Measurements from ENCODE around the gene ANKS1A.

The ANKS1A gene

DNA sequence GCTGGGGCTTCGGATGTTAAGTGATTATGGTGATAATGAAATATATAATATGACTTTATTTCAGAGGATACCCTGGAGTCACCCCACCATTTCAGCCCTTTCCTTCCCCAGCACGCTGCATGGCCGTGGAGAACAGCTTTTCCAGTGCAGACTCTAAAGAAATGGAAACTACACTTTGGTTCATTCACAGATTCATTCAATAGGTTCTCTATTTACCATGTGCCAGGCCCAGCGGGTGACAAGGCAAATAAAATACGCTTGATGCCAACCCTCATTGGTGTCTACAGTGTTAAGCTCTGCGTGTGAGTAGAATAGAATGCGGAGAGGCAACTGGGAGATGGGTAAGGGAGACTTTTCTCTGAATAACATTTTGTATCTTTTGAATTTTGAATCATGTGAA, 162.3 kb downstream of the ANKS1A start:
- DNase-seq (ENCODE audit: low read depth in 2 of 3, low spot score in 2 of 3): no peak

DNA sequence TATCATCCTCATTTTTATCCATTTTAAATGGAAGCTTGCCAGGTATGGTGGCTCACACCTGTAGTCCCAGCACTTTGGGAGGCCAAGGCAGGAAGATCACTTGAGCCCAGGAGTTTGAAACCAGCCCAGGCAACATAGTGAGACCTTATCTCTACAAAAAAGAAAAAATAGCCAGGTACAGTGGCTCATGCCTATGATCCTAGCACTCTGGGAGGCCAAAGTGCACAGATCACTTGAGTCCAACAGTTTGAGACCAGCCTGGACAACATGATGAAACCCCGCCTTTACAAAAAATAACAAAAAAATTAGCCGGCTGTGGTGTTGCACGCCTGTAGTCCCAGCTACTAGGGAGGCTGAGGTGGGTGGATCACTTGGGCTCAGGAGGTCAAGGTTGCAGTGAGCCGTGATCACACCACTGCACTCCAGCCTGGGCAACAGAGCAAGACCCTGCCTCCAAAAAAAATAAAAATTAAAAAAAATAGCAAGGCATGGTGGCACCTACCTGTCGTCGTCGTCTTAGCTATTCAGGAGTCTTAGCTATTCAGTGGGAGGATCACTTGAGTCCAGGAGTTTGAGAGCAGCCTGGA, 163.0 kb downstream of the ANKS1A start:
- DNase-seq (ENCODE audit: low read depth in 2 of 3, low spot score in 2 of 3): no peak

DNA sequence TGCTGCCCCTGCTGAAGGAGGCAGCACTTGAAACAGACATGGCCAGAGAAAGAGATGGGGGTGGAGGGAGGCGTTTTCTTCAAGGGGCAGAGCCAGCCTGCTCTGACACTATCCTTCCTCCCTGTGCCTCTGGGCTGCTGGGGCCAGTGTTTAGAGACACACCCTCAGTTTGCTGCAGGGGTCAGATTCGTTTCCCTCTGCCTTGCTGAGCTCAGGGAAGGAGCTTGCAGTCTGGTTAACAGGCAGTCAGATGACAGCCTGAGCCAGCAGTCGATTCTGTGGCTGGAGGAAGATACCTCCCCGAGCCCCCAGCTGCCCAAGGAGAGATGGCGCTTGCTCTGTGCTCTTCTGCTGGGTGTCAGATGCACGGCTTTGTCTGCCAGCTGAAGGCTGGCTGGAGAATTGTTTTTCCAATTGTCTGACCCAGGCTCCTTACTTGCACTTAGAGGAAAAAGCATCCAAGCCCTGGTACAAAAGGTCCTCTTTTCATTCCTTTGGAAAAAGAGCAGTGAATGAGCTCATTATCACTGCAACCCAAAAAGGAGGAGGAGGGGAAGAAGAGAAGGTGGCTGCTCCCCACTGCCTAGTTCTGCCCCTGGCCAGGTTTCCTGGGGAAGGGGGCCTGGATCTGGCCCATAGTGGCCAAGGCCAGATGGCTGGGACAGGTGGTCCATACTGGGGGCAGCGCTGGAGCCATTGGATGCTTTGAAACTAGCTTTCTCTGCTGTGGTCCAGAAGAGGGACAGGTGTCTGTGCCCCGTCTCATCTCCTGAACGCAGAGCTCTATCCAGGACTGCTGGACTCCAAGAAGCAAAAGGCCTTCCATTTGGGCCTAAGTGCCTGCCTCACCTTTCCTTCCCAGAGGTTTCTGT, 163.9 kb downstream of the ANKS1A start:
- DNase-seq (ENCODE audit: low read depth in 2 of 3, low spot score in 2 of 3): no peak

DNA sequence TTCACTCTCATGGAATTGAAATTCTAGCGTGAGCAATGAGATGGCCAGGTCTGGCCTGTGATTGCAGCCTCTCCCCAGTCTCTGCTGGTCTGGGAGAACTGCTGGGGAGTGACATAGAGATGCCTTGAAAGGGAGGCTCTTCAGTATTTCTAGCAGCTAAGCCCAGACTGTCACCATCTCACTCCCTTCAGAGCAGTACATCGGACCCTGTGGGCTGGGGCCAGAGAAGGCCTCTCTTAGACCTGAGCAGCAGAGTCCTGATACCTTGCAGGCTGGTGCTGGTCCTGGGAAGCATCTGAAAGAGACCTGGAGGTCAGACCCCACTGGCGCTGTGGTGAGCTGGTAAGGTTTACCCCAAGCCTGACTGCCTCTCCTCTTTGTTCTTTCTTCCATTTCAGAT, 164.6 kb downstream of the ANKS1A start:
- no peak for DNase-seq (ENCODE audit: low read depth in 2 of 3, low spot score in 2 of 3)

DNA sequence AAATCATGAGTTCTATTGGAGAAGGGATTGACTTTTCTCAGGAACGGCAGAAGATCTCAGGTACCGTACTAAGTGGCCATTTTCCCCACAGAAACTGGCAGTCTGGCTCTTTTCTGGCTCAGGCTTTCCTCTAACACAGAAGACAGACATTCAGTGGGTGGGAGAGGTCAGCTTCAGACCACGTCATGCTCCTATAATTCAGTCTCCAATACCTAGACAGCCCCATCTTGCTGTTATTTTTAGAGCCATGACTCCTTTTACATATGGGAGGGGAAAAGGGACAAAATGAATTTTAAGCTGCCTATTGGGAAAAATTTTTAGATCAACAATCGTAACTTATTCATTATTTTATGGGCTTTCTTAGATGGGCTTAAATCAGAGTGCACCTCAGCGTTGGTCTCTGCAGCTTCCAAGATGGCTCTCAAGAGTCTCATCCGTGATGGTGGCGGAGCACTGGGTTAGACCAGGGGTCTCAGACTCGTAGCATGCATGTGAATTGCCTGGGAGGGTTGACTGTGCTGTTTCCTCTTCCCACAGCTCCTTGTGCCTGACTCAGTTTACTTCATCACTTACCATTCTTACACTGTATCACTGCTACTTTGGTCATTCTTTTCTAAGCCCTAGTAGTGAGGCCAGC, 165.2 kb downstream of the ANKS1A start:
- DNase-seq (ENCODE audit: low read depth in 2 of 3, low spot score in 2 of 3): no peak

DNA sequence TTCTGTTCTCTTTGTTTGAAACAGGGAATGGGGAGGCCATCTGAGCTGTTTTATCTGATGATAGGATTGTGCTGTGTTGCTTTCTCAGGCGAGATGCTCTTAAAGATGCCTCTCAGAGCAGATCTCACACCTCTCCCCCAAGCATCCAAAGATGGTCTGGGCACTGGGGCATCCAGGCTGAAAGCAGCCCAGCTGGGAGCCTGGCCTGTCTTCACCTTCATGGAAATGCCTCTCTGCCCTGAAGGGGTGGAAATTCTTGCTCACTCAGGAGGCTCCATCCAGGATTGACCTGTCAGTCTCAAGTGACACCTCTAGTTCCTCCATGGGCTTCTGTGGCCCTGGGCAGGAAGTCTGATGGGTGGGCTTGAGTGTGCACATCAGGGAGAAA, 165.7 kb downstream of the ANKS1A start:
- no peak for DNase-seq (ENCODE audit: low read depth in 2 of 3, low spot score in 2 of 3)

DNA sequence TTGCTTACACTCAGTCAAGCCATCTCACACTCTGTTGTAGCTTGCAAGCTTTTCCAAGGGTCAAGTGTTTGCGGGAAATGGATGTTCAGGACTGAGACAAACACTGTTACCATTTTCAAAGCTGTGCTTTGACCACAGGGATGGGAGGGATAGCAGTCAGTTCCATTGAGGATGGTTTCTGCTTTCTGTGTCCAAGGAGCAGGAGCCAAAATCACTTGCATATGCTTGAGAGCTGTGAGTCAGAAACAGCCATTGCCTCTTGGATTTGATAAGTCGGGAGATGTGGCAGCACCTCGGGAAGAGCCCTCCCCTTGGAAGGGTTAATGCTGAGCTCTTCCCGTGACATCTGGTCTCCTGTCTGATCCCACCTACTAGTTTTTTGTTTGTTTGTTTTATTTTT, 166.8 kb downstream of the ANKS1A start:
- no peak for DNase-seq (ENCODE audit: low read depth in 2 of 3, low spot score in 2 of 3)

DNA sequence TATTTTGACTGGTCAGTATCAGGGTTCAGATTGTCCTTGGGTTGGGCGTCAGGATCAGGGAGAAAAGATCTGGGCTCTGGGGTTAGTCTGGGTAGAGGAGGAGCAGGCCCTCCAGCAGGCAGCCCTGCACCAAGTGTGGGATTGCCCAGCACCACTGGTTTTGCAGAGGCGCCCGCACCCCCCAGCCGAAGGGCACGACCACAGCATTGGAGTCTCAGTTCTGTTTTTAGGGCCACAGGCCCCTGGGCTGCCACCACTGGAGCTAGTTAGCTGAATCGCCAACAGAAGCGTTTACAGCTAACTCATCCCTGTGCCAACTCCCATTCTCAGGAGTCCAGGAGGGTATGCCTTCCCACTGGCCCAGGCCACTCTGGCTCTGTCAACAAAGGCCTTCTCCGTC, 167.9 kb downstream of the ANKS1A start:
- DNase-seq (ENCODE audit: low read depth in 2 of 3, low spot score in 2 of 3): no peak

DNA sequence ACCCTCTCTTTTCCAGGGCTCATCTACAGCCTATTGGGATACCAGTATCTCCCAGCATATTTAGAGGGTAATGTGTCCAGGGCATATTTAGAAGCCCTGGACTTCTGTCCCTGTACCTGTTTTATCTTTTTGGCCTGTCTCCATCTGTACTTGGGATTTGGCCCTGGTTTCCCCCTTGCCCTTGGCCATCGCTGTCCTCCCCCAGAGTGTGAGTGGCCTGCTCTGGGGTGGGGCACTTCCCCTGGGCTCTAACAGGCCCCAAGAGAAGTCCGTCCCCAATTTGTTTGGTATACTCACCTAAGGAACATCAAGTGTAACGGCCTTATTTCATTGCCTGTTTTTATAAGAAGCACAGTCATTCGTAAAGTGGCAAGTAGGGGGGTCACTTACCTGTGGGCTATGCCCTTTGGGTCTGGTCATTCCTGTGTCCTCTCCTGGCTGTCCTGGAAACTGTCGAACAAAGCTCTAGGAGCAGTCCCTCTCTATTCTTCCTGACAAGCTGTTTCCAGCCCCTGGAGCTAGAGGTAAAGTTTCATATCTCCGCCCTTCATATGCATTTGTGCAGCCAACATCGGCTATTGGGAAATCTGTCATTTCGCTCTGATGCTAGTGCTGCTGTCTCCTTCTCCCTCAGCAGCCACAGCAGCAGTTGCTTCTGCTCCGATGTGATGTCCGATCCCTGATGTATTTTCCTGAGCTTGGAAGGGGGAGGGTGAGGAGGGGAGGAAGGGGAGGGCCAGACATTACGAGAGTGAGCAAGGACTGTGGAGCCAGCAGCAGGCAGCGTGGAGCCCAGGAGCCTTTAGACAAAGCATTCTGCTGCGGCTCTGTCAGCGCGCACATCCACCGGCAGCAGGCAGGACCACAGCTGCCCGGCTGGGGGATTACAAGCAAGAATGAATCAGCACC, 168.6 kb downstream of the ANKS1A start:
- DNase-seq (ENCODE audit: low read depth in 2 of 3, low spot score in 2 of 3): no peak

DNA sequence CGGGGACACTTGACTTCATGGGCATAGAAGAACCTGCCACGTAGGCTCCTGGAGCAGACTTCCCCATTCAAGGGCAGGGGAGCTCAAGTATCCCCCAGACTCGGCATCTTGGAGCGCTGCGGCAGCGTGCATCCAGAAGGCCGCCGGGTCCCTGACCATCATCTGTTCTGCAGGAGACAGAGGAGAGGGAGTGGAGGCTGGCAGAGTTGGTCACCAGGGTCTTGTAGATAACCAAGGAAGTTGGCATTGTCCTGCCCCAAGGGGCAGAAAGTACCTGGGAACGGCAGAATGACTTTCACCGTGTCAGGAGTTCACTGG, 169.3 kb downstream of the ANKS1A start:
- no peak for DNase-seq (ENCODE audit: low read depth in 2 of 3, low spot score in 2 of 3)

DNA sequence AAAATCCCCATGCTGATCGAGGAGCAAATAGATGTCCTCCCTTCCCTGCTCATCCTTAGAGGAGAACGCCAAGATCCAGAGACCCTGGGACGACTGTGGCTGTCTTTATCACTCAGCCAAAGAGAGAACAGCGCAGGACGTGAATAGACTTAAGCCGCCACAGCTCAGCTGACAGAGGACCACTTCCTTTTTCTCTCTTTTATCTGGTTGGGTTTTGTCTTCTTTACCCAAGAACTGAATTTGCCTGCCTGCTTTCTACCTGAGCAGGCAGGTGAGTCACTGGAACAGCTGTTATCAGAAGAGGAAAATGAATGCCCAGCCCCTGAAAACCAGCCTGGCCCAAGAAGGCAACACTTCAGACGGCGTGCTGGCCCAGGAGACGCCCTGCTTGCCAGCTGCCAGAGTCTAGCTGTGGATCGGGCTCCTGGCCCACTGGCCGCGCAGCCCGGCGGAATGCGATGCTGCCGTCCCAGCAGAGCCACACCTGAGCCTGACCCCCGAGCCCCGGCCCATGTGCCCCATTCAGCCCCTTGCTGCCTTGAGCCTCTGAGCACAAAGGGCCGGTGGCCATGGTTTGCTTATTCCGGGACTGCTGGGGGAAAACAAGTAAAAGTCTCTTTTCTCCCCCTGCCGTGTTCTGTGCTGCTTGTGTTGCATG, 169.9 kb downstream of the ANKS1A start:
- no peak for DNase-seq (ENCODE audit: low read depth in 2 of 3, low spot score in 2 of 3)

DNA sequence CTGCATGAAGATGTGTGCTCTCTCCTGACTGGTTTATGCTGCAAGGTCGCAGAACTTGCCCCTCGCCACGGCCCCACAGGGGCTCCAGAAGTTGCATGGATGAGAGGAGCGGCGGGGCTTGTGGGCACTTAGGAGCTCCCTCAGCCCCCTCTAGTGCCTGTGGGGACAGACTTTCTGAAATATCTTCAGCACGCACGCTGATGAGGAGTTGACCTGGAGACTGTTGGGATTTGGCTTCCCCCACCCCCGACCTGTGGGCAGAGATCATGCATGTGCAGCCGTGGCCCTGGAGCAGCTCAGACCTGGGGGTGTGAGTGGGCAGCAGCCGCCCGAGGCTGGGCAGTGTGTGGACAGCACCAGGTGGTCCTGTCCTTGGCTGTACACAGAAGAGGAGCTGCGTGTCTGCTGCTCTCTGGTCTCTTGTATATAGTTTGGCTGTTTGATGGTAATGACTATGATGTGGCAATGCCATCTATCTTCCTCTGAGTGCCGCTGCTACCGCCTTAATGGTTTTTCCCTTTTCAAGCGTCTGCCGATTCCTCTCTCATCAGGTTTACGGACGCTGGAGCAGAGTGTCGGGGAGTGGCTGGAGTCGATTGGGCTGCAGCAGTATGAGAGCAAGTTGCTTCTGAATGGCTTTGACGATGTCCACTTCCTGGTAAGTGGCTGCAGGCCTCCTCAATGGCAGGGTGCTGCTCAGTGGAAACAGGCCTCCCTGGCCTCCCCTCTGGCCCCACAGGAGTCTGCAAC, 170.7 kb downstream of the ANKS1A start:
- DNase-seq (ENCODE audit: low read depth in 2 of 3, low spot score in 2 of 3): no peak

DNA sequence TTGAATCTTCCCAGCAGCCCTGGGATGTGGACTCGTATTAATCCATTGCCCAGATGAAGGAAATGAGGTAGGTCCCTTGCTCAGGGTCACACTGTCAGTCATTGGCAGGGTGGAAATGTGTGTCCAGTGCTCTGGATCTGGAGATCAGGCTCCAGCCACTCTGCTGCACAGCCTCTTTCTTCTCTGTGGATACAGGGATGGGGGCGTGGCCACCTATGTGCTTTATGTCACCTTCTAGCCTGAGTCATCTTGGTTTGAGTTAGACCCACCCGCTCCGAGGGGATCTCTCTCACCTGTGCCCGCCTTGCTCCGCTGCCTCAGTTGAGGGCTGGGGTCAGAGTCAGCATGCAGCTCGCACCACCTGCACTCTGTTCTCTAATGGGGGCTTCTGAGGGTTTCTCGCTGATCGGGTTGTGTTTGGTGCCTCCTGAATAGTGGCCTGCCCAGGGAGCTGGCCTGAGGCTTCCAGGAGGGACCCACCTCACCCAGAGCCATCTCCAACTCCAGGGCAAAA, 172.1 kb downstream of the ANKS1A start:
- DNase-seq (ENCODE audit: low read depth in 2 of 3, low spot score in 2 of 3): no peak

DNA sequence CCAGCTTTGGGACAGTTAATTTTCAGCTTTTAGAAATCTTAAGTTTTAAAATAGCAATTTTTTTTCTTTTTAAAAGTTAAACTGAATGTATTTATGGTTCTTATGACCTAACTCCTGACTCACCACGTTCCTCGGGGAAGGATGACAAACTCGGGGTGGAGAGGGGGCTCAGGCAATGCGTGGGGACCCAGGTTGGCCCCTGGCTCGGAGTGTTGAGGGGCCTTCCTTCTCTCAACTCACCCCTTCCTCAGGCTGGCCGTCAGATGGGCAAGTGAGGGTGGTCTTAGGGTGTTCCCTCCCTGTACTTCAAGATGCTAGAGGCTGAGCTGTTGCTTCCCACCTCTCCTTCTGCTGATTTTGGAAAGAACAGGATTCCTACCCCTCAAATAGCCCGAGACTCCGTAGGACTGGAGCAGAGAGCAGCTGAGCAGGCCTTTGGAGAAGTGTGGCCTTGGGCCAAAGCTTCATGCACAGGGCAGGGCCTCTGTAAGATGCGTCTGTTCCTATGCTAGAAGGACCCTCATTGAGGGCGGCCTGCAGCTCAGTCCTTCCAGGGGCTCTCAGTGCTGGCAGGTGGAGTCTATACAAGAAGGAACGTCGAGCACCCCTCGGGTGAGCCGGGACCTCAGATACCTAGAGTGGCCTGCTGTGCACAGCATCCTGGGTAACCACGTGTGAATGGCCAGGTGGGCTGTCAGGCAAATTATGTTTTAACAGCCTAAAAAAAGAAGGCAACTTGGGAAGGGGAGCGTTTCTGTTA, 172.8 kb downstream of the ANKS1A start:
- DNase-seq (ENCODE audit: low read depth in 2 of 3, low spot score in 2 of 3): no peak

DNA sequence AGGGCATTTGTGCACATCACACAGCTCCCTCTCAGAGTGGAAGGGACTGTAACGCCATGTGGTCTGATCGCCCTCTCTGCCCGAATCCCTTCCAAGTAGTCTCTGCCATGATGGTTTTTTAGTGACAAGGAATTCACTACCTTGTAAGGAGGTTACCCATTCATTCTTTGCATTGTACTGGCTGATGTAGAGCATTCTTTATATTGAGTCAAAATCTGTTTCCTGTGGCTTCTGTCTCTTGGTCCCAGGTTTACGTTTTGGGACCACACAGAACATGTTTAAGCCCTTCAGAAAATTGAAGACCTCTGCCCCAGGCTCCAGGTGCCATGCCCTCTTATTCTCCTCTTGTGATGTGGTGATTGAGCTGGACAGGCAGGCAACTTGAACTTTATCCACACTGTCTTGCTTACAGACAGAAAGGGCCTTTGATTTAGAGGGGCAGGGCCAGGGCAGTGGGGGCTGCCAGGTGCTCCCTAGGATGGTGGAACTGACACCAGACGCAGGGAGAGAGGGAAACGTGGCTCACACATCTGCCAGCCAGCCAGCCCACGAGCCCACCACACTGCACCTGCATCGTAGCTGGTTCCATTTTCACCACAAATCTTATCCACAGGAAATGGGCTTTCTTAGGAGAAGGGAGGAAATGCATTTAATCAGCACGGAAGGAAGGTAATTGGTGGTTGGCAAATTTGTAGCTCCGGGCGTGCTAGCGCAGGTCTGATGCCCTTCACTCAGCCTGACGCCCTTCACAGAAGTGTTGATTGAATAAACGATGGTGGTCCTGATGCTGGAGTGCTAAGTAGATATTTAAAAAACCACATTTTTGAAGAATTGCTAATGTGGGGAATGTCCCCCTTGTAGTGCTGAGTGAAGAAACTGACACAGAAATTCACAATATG, 173.9 kb downstream of the ANKS1A start:
- no peak for DNase-seq (ENCODE audit: low read depth in 2 of 3, low spot score in 2 of 3)

DNA sequence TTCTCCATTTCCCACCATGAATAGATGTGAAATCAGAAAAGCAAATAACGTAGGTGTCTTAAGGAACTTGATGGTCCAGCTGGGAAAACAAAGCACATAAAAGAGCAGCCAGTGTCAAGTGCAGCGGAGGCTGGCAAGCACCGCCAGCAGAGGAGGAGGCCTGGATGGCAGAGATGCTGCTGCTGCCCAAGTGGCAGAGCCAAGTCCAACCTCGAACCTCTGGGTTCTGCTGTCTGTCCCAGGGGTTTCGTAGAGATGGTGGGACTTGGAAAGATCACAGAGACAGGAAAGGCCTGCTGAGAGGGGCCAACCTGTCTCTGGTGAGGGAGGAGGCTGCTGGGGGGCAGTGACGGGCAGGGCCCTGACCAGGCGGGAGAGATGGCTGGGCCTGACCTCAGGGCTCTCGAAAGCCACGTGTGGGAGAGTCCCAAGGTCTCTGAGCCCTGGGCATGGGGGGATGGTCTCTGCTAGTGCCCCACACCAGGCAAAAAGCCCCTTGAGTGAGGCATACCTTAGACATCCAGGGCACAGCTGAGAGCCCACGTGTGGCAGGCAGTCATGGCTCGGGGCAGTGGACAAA, 174.7 kb downstream of the ANKS1A start:
- no peak for DNase-seq (ENCODE audit: low read depth in 2 of 3, low spot score in 2 of 3)

DNA sequence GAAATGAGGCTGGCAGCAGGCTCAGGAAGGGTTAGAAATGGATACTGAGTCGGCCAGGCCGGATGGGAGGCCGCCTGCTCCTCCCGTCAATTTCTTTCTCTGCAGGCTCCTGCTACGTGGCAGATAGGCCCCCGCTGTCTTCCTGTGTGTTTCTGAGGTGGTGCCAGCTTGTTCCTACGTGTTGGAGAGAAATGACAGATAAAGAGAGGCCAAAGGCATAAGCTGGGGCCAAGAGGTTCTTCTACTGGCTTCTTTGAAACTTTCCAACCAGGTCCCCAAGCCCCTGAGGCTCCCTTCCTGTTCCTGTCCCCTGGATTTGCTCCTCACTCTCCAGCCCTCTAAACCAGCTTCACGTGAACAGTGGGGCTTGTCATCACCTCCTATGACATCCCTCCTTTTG, 175.2 kb downstream of the ANKS1A start:
- no peak for DNase-seq (ENCODE audit: low read depth in 2 of 3, low spot score in 2 of 3)
